H4 (cell line): ENCODE results near the gene HRK. TPM values are rescaled to one million over a fixed set of nuclear protein-coding genes. Genes with fewer than 3 reads are reported as not detected.
A peak's percentile ranks its signal among the peaks of the same experiment; 100 is the strongest.
"Not testable (repeated sequence)": the region's sequence is repeated elsewhere in the genome, so short reads cannot be mapped to it uniquely, and the experiment has no call there.

ENCODE experiments used
- DNase-seq: peaks from one replicate; pipeline ENCODE4 v3.0.0-alpha.2; 2015; ENCODE audit warnings: low spot score
- total RNA-seq: library from RNA; depleted of rRNA; stranded (reverse); fragments of >200 nt; shearing (Covaris generic); gene quantifications from 2 replicates; pipeline ENCODE4 v1.2.3, GENCODE V29; 2014; rRNA removed

HRK gene
- total RNA-seq, 1 experiment from 2014 or later: 0.12 TPM

GRCh38 chr12:116818948-116819832 lies 62.1 kb downstream of the HRK start:
- peak; percentile 88 for DNase-seq

GRCh38 chr12:116818341-116818856 lies 62.8 kb downstream of the HRK start:
- DNase-seq: no peak

- DNase-seq: not testable (repeated sequence)
Observed at GRCh38 chr12:116814766-116815165, 66.5 kb downstream of the HRK start.

GRCh38 chr12:116813271-116814041 lies 67.8 kb downstream of the HRK start:
- peak; percentile 40 for DNase-seq

GRCh38 chr12:116812238-116812637 lies 69.0 kb downstream of the HRK start:
- no peak for DNase-seq

GRCh38 chr12:116808113-116809105 lies 72.8 kb downstream of the HRK start:
- DNase-seq: no peak

- DNase-seq: no peak
Observed at GRCh38 chr12:116807546-116807945, 73.7 kb downstream of the HRK start.

- DNase-seq: no peak
Observed at GRCh38 chr12:116806845-116807440, 74.3 kb downstream of the HRK start.

Other genes with a start within 250 kb of the HRK start
- 15.9 and 29.9 TPM in 2 replicates for gene SPRING1, start 143.4 kb downstream of the HRK start, total RNA-seq
- gene RNFT2, start 143.1 kb downstream of the HRK start, total RNA-seq: 4.5 and 7.9 TPM in 2 replicates
- 9.8 and 9.9 TPM in 2 replicates for gene FBXW8, start 29.5 kb upstream of the HRK start, total RNA-seq
- gene TESC, start 218.0 kb upstream of the HRK start, total RNA-seq: 3.9 and 8.0 TPM in 2 replicates